GM21723 (cell line): ENCODE results near the gene SAP130.
A peak's percentile ranks its signal among the peaks of the same experiment; 100 is the strongest.

Source experiments
- ATAC-seq: cut with Tn5 transposase; IDR thresholded peaks from one replicate; pipeline ENCODE4 v1.9.1; 2021; ENCODE audit warnings: mild to moderate bottlenecking, moderate library complexity; ENCODE audit not compliant: unreplicated experiment

Gene SAP130

DNA sequence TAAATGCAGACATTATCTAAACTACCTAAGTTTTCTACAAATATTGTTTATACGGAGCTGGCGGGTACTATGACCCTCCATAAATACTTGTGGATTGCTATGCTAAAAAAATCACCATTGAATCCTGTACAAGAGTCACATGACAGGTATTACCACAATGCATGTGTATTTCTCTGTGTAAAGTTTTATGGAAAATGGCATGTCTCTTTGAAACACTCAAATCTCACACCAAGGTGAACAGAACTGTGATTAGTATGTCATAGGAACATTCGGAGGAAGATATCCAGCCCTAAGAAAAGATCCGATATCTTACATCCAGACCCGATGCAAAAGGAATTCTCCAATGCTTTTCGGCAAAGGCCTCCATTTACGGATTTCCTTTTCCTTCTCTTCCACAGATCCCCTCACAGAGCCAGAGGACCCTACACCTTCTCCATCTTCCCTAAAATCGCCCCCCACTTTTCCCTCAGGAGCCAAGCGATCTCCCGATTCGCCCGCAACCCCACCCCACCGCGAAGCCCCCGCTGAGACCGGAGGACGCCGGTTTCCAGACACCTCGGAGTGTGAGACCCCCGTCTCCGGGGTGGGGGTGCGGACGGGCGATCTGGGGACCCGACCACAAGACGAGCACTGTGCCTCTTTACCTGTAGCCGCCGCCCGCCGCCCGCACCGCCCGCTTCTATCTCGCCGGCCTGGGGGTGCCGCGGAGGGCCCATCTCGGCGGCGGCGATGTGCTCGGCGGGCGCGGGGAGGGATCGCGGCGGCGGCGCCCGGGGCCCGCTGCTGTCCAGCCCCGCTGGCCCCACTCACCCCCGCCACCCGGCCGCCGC, 1.2 kb downstream of the SAP130 start:
- peak; percentile 1 for ATAC-seq

GRCh38 chr2:128024816-128025215, 3.0 kb downstream of the SAP130 start:
- ATAC-seq: no peak

DNA sequence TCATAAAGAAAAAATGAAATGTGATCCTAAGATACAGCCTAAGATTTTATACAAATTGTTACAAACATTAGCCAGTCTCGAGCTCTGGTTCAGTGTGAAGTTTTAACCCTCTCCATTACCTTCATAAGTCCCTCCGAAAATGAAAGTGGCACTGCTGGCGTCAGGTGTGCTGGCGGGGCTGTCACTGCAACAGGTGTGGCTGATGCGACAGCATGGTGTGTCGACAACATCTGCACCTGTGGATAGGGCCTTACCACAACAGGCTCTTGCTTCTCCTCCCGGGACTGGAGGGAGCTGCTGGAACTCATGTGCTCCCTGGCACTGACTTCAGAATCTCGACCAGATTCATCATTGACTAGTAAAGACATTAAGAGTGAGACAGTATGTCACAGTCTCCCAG, 10.3 kb downstream of the SAP130 start:
- ATAC-seq: no peak

DNA sequence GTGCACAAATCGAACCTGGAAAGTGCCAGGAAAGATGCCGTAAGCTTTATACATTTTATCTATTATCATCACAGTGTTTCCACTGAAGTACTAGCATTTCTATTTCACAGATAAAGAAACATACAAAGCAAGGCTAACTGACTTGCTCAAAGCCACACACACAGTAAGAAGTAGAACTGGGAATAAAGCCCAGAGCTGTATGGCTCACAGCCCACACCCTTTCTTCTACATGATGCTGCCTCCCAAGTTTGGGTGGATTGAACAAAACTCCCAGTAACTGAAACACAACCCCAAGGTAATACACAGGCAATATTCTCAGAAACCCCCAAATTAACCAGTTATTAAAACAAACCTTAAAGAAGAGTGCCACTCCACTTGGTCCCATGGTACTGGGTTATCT, 11.2 kb downstream of the SAP130 start:
- ATAC-seq: no peak

GRCh38 chr2:128012698-128013097, 15.2 kb downstream of the SAP130 start:
- ATAC-seq: no peak

DNA sequence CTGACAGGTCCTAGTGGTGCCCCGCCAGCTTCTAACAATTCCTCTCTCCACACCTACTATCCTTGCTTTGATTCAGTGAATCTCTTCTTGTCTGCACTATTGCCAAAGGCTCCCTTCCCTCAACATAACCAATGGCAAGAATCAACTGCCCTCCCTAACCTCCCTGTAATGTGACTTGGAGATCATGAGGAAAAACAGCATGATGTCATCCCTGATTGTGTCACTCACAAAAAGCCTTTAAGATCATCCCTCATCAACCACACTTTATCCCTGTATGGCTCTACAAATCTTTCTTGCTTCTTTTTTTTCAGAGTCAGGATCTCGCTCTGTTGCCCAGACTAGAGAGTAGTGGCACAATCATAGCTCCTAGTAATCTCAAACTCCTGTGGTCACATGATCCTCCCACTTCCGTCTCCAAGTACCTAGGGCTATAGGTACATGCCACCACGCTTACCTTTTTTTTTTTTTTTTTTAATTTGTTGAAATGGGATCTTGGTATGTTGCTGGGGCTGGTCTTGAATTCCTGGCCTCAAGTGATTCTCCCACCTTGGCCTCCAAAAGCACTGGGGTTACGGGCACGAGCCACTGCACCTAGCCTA, 19.7 kb downstream of the SAP130 start:
- ATAC-seq: no peak

DNA sequence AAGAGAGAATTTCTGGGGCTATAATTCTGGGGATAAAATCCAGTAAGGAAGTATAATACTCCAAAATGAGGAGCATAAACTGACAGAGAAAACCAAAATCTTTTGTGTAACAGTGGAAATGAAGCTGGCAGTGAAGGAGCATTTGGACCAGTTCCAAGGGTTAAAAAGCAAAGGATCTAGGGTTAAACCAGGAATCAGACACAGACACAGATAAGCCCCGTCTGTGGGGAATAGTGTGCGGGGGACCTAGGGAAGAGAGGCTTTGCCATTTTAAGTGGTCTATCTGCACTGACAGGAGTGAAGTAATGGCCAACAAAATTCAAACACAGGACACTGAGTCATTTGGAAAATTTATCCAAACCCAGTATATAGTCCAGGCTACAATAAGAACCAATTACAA, 23.4 kb downstream of the SAP130 start:
- ATAC-seq: no peak

DNA sequence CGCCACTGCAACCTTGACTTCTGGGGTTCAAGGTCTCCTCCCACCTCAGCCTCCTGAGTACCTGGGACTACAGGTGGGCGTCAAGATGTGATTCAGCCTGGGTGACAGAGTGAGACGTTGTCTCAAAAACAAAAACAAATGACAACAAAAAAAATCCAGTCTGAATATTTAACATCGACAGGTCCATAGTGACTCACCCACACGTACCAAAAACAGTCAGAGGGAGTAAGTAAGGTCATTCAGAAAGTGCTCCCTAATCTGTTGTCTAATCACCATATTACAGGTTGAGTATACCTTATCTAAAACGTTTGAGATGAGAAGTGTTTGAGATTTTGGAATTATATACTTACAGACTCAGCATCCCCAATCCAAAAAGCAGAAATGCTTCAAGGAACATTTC, 24.4 kb downstream of the SAP130 start:
- ATAC-seq: no peak

GRCh38 chr2:127996160-127996559, 31.7 kb downstream of the SAP130 start:
- ATAC-seq: no peak

- ATAC-seq: no peak
These were observed 32.1 kb downstream of the SAP130 start for GRCh38 chr2:127995725-127996124.

GRCh38 chr2:127993659-127994058, 34.2 kb downstream of the SAP130 start:
- ATAC-seq: no peak

- ATAC-seq: no peak
These were observed 36.1 kb downstream of the SAP130 start for GRCh38 chr2:127991742-127992141.

DNA sequence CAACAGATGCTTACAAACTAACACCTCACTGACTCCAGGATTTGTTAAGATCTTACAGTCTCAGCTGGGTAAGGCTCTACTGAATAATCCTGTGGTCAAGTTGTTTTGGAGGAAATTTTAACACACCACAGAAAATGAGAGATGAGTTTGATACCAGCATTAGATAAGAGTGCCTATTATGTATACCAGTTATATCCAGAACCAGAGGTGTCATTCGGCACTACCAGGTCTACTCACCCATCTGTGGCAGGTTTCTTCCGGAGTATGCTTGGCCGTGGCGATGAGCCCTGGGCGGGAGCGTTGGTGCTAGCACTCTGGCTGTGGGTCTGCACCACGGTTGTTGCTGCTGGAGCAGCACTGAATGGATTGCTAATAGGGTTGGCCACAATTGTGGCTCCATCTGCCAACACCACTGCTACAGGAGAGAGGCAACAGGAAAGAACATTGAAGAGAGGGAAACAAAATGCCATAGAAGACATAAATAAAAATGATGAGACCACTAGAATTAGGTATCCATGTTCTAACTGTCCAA, 41.2 kb downstream of the SAP130 start:
- no peak for ATAC-seq

GRCh38 chr2:127985735-127986134, 42.1 kb downstream of the SAP130 start:
- no peak for ATAC-seq

DNA sequence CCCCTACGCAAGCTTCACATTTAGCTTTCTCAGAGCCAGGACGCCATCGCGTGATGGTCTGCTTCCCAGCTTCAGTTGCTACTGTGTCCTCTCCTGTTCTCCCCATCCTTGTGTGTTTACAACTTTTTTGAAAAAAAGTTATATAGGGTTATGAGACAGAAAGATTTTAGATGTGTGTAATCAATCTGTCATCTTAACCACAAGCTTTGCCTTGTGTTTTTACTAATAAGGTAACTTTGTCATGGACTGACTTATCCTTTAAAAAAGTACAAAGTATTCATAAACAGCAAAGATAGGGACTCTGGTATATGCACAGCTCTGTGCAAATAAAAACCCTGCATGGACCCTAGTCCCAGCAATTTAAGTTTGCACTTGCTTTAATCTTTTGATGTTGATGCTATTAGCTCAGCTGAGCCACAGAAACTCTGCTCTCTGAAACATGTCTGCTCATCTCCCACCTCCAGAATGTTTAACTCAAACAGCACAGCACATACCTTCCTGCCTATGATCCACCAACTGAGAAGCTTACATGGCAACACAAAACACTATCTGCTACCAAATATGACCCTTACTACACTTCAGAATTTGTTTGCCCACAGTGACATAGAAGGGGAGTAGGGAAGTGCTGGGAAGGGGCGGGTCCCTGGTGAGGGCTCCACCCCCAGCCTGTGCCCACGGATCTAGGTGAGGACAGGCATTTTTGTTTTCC, 42.7 kb downstream of the SAP130 start:
- ATAC-seq: no peak

GRCh38 chr2:127984551-127984950, 43.3 kb downstream of the SAP130 start:
- no peak for ATAC-seq

DNA sequence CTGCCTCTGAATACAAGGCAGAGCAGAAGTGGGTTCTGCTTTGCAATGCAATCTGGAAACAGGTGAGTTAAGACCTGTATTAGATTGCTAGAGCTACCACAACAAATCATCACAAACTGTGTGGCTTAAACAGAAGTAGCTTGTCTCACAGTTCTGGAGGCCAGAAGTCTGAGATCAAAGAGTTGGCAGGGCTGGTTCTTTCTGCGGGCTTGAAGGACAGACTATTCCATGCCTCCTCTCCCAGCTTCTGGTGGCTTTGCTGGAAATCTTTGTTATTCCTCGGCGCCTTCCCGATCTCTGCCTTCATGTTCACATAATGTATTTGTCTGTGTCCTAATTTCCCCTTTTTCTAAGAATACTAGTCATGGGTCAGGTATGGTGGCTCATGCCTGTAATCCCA, 58.4 kb downstream of the SAP130 start:
- ATAC-seq: no peak

- no peak for ATAC-seq
These were observed 59.1 kb downstream of the SAP130 start for GRCh38 chr2:127968610-127969339.

DNA sequence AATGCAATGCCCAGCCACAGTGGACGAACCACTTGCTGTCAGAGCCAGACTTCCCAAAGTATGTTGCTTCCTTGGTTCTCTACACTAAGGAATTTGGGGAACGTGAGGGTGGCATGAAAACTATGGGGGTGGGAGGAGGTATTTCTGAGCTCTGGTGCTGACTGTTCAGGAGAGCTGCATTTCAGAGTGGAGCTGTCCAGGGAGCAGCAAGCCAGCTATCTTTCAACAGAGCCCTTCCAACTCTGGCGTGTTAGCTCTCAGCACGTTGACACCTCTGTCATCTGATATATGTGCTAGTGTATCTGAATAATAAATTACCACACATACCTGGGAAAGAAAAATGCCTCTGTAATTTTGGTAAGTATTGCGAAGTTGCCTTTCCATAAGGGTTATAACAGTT, 66.1 kb downstream of the SAP130 start:
- no peak for ATAC-seq

GRCh38 chr2:127957240-127957639, 70.6 kb downstream of the SAP130 start:
- no peak for ATAC-seq

DNA sequence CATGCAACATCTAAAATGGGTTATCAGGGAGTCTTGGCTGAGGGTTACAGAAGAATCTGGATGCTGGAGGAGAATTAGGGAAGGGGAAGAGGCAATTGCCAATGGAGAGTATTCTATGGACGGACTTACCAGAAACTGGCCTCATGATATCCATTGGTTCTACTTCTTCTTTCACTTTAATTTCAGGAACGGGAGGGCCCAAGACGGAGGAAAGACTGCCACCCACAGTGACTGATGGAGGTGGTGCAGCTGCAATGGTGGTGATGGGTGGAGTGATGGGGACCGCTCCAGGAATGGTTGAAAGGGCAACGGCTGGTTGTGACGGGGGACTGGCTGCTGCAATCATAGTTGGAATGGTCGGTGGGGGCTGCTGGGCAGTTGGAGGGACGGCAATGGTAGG, 73.0 kb downstream of the SAP130 start:
- no peak for ATAC-seq
